ENCODE measurements around the gene MCTP1.
"Not testable (repeated sequence)": the region's sequence is repeated elsewhere in the genome, so short reads cannot be mapped to it uniquely, and the experiment has no call there.

MCTP1 gene

GRCh38 chr5:95035891-95036685, 248.8 kb downstream of the MCTP1 start:
- DNase-seq (ENCODE audit: low read depth in 2 of 3, low spot score in 2 of 3), result no peak

DNA sequence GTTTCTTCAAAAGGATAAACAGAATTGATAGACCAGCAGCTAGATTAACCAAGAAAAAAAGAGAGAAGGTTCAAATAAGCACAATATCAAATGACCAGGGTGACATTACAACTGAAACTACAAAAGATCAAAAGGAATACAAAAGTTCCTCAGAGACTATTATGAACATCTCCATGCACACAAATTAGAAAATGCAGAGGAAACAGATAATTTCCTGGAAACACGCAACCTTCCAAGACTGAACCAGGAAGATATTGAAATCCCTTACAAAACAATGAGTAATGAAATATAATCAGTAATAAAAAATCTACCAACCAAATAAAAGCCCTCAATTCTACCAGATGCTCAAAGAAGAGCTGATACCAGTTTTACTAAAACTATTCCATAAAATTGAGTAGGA, 252.1 kb downstream of the MCTP1 start:
- DNase-seq (ENCODE audit: low read depth in 2 of 3, low spot score in 2 of 3), result no peak

- no peak for DNase-seq (ENCODE audit: low read depth in 2 of 3, low spot score in 2 of 3)
Observed at GRCh38 chr5:95029569-95030366, 255.1 kb downstream of the MCTP1 start.

GRCh38 chr5:95027775-95028174, 257.1 kb downstream of the MCTP1 start:
- DNase-seq (ENCODE audit: low read depth in 2 of 3, low spot score in 2 of 3), result no peak

DNA sequence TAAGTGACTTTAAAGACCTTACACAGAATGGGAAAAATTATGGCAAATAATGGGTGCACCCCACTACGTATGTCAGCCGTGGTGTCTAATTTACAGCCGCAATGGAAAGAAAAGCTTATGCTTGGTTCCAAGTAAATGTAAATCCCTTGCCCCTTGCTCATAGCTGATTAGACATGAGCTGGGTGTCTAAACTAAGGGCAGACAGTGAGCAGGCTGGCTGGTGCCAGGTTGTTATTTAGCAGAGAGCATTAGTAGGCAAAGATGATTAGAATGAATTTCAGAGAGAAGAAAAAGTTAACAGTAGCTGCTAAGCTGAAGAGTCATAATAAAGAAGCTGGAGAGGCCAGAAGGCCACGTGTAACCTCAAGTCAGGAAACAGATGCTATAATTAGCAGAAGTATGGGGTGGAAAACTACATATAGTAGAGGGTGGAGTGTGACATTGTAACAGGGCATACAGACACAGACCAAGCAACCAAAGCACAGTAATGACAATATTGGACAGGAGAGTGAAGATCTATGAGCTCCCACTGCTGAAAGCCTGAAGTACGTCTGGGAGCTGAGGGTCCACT, 257.7 kb downstream of the MCTP1 start:
- no peak for DNase-seq (ENCODE audit: low read depth in 2 of 3, low spot score in 2 of 3)

DNA sequence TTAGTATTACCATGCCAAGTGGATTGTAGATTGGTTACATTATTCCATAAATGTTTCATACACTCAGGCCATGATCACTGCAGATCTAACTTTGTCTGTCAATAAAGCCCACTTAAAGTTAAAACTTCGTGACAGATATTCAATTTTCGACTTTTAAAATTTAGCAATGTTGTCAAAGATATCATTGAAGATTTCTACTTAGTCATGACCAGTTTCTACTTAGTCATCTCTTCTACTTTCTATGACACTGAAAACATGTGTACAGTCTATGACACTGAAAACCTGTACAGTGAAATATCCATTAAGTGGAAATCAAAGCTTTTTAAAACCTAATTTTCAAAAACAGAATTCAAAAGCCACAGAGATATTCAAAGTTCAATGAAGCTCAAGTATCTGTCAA, 258.2 kb downstream of the MCTP1 start:
- DNase-seq (ENCODE audit: low read depth in 2 of 3, low spot score in 2 of 3), result no peak

DNA sequence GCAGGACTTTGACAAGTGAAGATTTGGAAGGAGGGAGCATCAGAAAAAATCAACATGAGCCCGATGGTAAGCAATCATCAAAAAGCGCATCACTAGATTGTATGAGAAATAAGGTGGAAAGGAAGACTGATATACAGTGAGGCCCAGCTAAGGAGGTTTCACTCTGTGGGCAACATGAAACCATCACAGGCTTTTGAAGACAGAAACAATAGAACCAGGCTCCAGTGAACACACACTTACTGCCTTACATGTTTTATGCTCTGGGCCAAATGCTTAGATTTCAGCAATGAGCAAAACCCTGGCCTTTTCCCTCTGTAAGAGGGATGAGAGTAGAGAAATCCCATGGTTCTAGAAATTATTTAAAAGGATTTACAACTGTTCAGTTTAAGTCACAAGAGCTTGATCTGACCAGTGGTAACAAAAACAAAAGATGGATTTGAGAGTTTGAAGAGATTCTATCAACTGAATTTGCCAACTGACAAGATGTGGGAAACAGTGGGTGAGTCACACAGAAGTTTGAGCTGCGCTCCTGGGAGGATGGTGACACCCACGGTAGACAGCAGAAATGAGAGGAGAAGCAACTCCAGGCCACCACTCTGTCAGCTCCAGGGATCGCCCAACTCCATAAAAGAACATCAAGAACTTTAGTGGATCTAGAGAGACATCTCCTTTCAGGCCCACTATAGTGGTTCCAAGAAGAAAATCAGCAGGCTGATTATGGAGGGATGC, 261.8 kb downstream of the MCTP1 start:
- DNase-seq (ENCODE audit: low read depth in 2 of 3, low spot score in 2 of 3), result no peak

- DNase-seq (ENCODE audit: low read depth in 2 of 3, low spot score in 2 of 3), result no peak
Observed at GRCh38 chr5:95020345-95020744, 264.5 kb downstream of the MCTP1 start.

DNA sequence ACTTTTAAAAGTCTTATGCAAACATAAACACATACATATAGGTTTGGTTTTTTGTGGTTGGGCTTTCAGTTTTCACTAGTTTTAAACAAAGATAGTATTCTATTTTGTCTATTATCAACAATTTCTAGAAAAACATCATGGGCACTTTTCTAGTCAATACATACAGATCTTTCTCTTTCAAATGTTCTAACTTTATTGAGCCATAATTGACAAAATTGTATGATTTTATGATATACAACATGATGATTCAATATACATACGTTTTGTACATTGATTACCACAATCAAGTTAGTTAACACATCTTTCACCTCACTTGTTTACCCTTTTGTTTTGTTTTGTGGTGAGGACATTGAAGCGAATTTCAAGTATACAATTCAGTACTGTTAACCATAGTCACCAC, 265.9 kb downstream of the MCTP1 start:
- DNase-seq (ENCODE audit: low read depth in 2 of 3, low spot score in 2 of 3), result no peak

DNA sequence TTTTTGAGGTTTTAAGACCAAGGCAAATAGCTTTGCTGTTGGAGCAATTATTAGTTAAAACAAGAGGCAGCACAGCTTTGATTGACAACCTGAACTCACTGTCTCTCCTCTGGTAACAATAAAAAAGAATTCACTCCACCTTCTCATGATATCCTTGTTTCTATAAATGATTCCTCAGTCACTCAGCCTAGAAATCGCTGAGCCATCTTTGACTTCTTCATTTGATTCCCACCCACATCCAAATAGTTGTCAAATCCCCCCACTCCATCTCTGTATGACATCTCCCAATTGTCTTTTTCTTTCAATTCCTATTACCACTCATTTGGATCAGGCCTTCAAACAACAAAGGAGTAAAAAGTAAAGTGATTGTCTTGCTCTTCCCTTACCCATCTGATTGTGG, 266.4 kb downstream of the MCTP1 start:
- no peak for DNase-seq (ENCODE audit: low read depth in 2 of 3, low spot score in 2 of 3)

DNA sequence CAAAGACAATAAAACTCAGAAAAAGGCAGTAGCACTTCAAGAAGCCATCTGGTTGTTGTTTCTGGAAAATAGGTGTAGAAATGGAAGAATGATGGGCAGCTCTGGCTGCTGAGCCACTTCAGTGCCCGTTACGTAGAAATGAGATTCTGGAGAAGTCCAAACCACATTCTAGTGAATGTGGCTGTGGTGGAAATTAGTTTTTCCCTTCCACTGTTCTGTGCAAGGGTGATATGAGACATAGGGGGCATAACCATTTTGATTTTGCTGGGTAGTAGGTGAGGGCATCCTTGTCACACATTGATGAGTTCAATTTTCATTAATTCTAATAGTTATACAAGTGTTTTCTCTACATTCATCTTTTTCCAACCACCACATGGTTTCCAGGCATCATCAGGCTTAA, 275.1 kb downstream of the MCTP1 start:
- DNase-seq (ENCODE audit: low read depth in 2 of 3, low spot score in 2 of 3), result no peak

DNA sequence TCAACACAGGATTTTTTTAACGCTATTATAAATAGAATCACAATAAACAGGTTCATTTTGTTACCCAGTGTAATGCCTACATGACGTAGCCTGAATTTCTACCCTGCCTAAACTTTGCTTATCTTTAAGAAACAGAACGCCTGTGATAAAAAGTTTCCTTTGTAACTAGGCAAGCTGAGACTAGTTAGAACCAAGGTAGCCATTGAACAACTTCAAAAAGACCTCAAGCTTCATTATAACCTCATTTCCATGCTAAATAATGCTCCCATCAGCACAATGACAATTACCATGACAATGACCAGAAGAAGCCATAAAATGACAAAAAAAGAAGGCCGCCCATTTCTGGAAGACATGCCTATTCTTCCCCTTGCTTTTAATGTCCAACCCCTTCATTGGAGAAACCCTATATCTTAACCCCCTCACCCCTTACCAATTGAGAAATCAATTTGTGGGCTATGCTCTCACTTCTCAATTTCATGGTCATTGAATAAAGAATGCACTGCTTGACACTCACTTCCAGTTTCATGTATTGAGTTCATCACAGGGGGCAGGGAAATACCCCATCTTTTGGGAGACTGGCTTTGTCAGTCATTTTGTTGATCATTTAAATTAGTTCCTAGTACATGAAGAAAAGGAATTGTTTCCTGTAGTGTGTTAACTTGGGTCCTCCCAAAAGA, 276.8 kb downstream of the MCTP1 start:
- DNase-seq (ENCODE audit: low read depth in 2 of 3, low spot score in 2 of 3), result no peak

DNA sequence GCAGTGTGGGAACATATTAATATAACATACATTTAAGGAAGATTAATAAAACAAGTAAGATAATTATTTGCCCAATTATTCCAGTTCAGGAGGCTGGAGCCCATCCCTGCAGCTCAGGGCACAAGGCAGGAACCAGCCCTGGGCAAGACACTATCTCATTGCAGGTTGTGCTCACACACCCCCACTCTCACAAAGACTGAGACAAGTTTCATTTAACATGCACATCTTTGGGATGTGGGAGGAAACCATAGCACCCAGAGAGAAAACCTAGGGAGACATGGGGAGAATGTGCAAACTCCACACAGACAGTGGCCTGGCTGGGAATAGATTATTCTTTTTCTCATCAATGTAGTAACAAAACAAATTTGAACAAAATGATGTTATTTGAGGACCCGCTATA, 279.1 kb downstream of the MCTP1 start:
- DNase-seq (ENCODE audit: low read depth in 2 of 3, low spot score in 2 of 3), result no peak

GRCh38 chr5:94998670-94999069, 286.2 kb downstream of the MCTP1 start:
- DNase-seq (ENCODE audit: low read depth in 2 of 3, low spot score in 2 of 3), result no peak

- DNase-seq (ENCODE audit: low read depth in 2 of 3, low spot score in 2 of 3), result not testable (repeated sequence)
Observed at GRCh38 chr5:94994537-94994936, 290.4 kb downstream of the MCTP1 start.

DNA sequence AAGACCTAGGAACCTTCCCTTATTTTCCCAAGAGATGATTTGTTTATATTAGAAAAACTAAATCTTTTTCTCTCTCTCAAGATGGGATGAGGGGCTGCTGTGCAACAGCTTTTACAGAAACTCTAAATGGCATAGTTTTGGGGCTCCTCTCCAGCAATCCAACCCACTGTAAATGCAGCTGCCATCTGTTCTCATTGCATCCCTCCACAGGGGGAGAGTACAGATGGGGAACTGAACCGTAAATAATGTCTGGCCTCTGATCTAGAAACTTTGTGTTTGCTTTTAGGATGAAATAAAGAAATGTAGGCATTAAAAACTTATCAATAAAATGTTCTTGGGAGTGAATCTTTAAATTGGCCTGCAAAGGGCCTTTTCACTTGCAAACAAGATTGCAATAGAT, 291.4 kb downstream of the MCTP1 start:
- DNase-seq (ENCODE audit: low read depth in 2 of 3, low spot score in 2 of 3), result no peak

GRCh38 chr5:94992325-94992724, 292.6 kb downstream of the MCTP1 start:
- no peak for DNase-seq (ENCODE audit: low read depth in 2 of 3, low spot score in 2 of 3)

- no peak for DNase-seq (ENCODE audit: low read depth in 2 of 3, low spot score in 2 of 3)
Observed at GRCh38 chr5:94983861-94984535, 300.9 kb downstream of the MCTP1 start.

DNA sequence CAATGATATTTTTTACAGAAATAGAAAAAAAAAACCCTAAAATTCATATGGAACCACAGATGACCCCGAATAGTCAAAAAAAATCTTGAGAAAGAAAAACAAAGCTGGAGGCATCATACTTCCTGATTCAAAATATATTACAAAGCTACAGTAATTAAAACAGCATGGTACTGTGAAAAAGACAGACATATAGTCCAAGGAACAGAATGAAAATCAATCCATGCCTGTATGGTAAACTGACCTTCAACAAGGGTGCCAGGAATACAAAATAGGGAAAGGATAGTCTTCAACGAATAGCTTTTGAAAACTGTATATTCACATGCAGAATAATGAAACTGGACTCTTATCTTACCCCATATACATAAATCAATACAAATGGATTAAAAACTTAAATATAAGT, 307.5 kb downstream of the MCTP1 start:
- no peak for DNase-seq (ENCODE audit: low read depth in 2 of 3, low spot score in 2 of 3)

GRCh38 chr5:94976853-94977252, 308.0 kb downstream of the MCTP1 start:
- DNase-seq (ENCODE audit: low read depth in 2 of 3, low spot score in 2 of 3), result no peak
